SIG-M5 treated with dmso at 0.1 percent for 504 hours (cell line): ENCODE measurements around the gene RBFOX2.
"Not testable (repeated sequence)": the region's sequence is repeated elsewhere in the genome, so short reads cannot be mapped to it uniquely, and the experiment has no call there.

Experiments
- DNase-seq: peaks from one replicate; lab custom pipeline; 2025; ENCODE audit not compliant: unreplicated experiment; lab: John Stamatoyannopoulos, UW

Gene RBFOX2

DNA sequence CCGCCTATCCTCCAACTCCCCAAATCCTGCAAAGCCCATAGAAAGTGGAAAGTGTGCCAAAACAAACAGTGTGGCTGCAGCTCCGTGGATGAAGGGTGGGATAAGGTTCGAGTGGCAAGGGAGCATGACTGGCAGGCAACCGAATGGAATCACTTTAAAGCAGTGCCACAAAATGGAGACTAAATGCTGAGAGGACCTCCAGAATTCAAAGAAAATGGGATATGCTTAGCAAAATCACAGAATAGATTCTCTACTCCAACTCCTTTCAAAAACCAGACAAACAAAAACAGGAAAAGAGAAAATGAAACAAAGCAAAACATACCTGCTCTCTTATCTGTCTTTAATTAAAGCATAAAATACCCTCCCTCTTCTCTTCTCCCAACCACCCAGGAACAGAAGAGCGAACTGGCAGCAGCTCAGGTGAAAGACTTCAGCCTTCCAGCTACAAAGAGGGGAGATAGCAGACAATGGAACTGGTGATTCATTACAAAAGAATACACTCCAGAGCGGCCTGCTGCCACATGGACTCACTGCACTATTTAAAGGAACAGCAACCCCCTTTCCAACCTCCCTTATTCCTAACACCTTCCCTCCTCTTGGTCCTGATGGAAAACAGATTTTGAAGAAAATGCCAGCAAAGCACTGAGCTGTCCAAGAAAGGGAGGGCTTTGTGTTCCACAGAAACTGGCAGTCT, 192.5 kb downstream of the RBFOX2 start:
- no peak for DNase-seq

- no peak for DNase-seq
Measured at GRCh38 chr22:35835267-35835997, 193.2 kb downstream of the RBFOX2 start.

DNA sequence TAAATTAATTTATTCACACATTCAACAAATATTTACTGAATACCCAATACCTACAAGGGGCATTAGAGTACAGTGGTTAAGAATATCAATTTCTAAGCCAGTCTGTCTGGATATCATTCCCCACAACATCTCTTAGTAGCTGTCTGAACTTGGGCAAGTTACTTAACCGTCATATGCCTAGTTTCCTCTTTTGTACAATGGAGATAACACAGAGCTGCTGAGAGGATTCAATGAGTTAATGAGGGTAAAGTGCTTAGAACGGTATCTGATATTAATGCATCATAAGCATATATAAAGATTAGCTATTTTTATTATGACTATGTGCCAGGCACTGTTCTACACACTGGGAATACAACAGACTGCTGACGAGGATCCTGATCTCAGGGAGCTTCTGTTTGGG, 194.6 kb downstream of the RBFOX2 start:
- DNase-seq = no peak

DNA sequence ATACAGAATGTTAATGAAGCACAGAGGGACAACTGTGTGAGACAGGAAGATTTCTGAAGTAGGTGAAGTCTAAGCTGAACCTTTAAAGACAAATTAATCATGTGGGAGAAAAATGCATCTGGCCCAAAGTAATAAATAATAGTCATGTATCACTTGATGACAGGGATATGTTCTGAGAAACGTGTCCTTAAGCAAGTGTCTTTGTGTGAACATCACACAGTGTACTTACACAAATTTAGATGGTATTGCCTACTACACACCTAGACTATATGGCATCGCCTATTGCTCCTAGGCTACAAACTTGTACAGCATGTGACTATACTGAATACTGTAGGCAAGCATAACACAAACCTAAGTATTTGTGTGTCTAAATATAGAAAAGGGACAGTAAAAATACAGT, 198.3 kb downstream of the RBFOX2 start:
- no peak for DNase-seq

- no peak for DNase-seq
Measured at GRCh38 chr22:35824256-35824655, 204.4 kb downstream of the RBFOX2 start.

DNA sequence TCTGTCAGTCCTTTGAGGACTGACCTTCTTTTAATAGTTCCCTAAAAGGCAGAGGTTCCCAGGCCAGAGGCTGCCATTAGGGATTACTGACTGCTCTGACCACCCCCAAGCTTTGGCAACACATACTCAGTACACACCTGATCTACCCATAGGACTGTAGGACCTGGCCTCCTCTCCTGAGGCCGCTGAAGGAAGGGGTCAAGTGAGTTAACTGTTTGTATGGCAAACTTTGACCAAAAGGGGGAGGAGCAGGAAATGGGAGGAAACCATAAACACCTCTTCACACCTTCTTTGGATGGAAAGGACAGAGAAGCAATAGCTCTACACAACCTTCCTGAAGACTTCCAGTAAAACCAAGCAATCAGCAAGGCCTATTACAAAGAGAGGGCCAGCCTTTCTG, 207.0 kb downstream of the RBFOX2 start:
- no peak for DNase-seq

DNA sequence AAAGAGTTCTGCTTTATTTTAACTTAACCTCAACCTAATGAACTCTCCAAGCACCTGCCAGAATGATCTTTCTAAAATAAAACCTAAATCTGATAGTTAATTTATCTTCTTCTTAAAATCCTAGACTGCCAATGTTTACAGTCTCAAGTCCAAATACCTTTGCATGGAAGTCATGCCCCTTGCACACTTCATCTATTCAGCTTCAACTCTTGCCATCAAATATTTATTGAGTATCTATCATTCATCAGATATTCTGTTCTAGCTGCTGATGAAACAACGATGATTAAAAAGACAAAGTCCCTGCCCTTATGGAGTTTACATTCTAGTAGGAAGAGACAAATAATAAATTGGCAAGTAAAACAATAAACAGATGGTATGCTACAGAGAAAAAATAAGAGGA, 209.2 kb downstream of the RBFOX2 start:
- DNase-seq = no peak

- DNase-seq = no peak
Measured at GRCh38 chr22:35818897-35819296, 209.7 kb downstream of the RBFOX2 start.

DNA sequence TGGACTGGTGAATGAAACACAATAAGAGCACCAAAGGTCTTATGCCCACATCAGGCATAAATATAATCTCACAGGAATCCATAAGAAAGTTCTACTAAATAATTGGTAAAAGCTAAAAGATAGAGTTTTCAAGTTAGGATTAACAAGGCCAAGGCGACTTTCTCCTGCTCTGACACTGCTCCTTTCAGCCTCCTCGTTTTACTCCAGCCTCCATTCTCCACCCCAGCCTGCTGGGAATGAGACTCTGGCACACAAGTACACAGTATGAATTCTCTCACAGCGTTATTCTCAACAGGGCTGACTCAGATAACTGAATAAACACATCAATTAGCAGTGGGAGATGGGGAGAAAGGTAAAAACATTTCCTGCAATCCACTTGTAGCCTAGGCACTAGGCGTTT, 216.0 kb downstream of the RBFOX2 start:
- no peak for DNase-seq

DNA sequence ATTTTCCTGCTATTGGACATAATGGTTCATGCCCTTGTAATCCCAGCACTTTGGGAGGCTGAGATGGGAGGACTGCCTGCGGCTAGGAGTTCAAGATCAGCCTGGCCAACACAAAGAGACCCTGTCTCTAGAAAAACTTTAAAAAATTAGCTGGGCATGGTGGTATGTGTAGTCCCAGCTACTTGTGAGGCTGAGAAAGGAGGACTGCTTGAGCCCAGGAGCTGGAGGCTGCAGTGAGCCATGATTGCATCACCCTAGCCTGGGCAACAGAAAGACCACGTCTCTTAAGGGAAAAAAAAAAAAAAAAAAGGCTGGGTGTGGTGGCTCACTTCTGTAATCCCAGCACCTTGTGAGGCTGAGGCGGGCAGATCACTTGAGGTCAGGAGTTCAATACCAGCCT, 217.0 kb downstream of the RBFOX2 start:
- no peak for DNase-seq

DNA sequence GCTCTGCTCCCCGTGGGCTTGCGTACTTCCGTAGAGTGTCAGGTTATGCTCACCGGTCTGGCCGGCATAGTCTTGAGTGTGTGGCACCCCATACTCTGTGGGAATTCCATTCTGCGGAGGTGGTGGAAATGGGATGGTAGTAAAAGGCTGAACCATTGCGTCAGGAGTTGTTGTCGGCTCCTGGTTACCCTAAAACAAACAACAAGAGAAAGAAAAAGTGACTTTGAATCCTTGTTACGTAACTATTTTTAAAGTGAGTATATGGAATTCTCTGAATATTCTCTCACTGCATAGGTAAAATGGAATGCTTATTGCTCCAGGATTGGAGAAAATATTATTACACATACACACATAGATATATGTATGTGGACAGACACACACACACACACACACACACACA, 218.8 kb downstream of the RBFOX2 start:
- DNase-seq = no peak

DNA sequence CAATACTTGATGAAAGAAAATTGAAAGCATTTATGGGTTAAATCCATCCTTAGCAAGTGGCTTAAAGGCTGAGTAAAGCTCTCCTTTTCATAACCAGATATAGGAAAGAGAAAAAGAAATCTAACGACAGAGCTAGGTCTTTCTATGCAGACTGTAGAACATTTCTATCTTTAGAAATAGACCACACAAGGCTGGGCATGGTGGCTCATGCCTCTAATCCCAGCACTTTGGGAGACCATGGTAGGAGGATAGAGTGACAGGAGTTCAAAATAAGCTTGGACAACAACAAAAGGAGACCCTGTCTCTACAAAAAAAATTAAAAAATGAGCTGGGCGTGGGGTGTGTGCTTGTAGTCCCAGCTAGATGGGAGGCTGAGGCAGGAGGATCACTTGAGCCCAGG, 220.2 kb downstream of the RBFOX2 start:
- no peak for DNase-seq

GRCh38 chr22:35806668-35807067, 222.0 kb downstream of the RBFOX2 start:
- DNase-seq = not testable (repeated sequence)

DNA sequence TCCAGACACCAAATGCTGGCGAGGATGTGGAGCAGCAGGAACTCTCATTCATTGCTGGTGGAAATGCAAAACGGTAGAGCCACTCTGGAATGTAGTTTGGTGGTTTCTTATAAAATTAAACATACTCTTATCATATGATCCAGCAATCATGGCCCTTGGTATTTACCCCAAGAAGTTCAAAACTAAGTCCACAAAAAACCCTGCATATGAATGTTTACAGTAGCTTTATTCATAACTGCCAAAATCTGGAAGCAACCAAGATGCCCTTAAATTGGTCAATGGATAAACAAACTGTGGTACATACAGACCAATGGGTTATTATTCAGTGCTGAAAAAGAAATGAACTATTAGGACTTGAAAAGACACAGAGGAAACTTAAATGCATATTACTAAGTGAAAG, 223.2 kb downstream of the RBFOX2 start:
- no peak for DNase-seq

GRCh38 chr22:35804421-35804820, 224.2 kb downstream of the RBFOX2 start:
- no peak for DNase-seq

- DNase-seq = no peak
Measured at GRCh38 chr22:35802885-35803284, 225.7 kb downstream of the RBFOX2 start.

DNA sequence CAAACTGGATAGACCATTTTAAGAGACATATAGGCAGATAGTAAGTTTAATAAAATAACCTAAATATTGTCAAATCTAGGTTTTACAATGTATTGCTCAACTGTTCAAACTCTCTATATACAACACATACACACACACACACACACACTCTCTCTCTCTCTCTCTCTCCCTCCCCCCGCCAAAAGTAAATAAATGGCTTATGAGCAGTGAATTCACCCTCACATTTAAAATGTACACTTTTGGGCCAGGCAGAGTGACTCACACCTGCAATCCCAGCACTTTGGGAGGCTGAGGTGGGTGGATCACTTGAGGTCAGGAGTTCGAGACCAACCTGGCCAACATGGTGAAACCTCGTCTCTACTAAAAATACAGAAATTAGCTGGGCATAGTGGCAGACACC, 227.3 kb downstream of the RBFOX2 start:
- DNase-seq = not testable (repeated sequence)

GRCh38 chr22:35799150-35799549, 229.5 kb downstream of the RBFOX2 start:
- no peak for DNase-seq

- DNase-seq = no peak
Measured at GRCh38 chr22:35797411-35797810, 231.2 kb downstream of the RBFOX2 start.

DNA sequence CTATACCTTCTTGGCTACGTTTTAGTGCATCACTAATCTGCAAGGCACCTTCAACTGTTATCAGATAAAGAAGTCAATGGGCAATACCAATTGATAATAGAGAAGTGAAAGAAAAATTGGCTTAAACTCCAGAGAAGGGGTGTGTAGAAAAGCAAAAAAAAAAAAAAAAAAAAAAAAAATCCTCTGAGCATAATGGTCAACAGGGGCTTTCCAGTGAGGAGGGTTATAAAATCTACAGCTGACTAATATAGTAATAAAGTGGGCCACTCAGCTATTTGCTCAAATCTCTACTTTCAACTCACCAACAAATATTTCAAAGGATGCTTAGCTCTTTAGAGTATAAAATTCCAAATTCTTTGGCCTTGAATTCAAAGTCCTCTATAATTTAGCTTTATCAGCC, 233.1 kb downstream of the RBFOX2 start:
- no peak for DNase-seq

DNA sequence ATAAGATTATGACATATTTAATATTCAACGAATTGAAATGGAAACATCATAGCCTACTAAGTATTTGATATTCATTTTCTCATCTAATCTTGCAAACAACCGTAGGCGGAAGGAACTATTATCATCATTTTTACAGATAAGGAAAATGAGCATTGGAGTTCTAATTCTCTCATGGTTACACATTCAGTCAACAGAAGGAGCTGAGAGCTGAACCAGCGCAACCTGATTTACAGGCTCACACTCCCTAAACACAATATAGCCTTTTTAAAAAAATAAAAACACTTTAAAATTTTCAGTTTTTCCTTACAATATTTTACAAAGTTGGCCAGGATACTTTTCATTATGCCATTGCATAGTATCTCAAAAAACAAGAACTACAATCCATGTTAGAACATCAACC, 236.1 kb downstream of the RBFOX2 start:
- no peak for DNase-seq

DNA sequence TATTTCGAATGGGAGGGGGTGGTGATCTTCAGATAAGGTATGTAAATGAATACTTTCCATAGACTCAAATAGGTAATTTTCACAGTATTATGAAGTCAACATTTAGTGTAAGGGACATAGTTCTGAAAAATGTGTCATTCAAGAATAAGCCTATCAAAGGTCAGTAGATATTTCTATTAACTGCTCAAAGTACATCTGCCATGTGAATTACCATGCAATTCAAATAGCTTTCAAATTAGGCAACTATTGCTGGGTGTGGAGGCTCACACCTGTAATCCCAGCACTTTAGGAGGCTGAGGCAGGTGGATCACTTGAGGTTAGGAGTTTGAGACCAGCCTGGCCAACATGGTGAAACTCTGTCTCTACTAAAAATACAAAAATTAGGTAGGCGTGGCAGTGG, 236.8 kb downstream of the RBFOX2 start:
- DNase-seq = not testable (repeated sequence)
